Measurements from ENCODE around the gene GRN. TPM values are rescaled to one million over a fixed set of nuclear protein-coding genes. Genes with fewer than 3 reads are reported as not detected.
A peak's percentile ranks its signal among the peaks of the same experiment; 100 is the strongest.

GRN gene
- total RNA-seq, 1 experiment from 2014 or later = 206 TPM

GRCh38 chr17:44350733-44351226, 5.7 kb downstream of the GRN start:
- peaks cover 4 to 7% of the 10 kb centered on the region in 2 experiments; a peak in 2 of 4 replicates for H3K4me1 ChIP-seq (ENCODE audit: control insufficient read depth in 1 of 2, insufficient read depth in 2 of 2, low read length in 2 of 2)
- H3K9me2 ChIP-seq (ENCODE audit: insufficient read depth) = no peaks in the 10 kb centered on the region
- no peak overlapping the region for H3K4me2 ChIP-seq (ENCODE audit: low read length)
- H3K27ac ChIP-seq (ENCODE audit: low read depth, low read length) = no peak overlapping the region
- POLR2A ChIA-PET = no interaction called here
- ATAC-seq = peak; percentile 91
- H3K9me3 ChIP-seq (ENCODE audit: control insufficient read depth in 1 of 2, insufficient read depth in 1 of 2, low read depth in 1 of 2, low read length in 2 of 2) = no peaks in the 10 kb centered on the region
- no peak for DNase-seq (ENCODE audit: low read depth, low spot score)
- TF ChIP-seq JUND (IDR thresholded peaks at IDR 0.05) = no peak
- TF ChIP-seq RAD21 (IDR thresholded peaks at IDR 0.05; ENCODE audit: low read depth) = peak; percentile 87
- TF ChIP-seq CTCF (IDR thresholded peaks at IDR 0.05 in 2 of 3, conservative IDR thresholded peaks at IDR 0.05 in 1 of 3; ENCODE audit: borderline replicate concordance in 1 of 3, insufficient read depth in 1 of 3, low read depth in 2 of 3, low read length in 2 of 3) = peak; percentile 75 to 91 (median 84)
- CTCF ChIA-PET = interaction anchor here (0.5 to 2.3 kb wide), 7 partner anchors 10 to 183 kb away, joined by 3 to 13 read pairs (median 4); no protein-coding TSS in a partner anchor
- H3K9ac ChIP-seq (ENCODE audit: low read length) = no peak overlapping the region
- H3K36me3 ChIP-seq (ENCODE audit: control insufficient read depth in 1 of 2, insufficient read depth in 2 of 2, low read length in 2 of 2) = peaks cover 0 to 4% of the 10 kb centered on the region in 2 experiments; a peak in 1 of 4 replicates
- no peak overlapping the region for H3K4me3 ChIP-seq (replicated peaks in 1 of 2; ENCODE audit: low read depth in 1 of 2, low read length in 2 of 2)
- RAD21 ChIA-PET (ENCODE audit: low non-redundant PET in 1 of 2, low total read pairs in 2 of 2, uncharacterized antibody in 2 of 2, unreplicated experiment in 2 of 2) = no interaction called here
- intact Hi-C loops (cut with micrococcal nuclease) = no loop called here
- no TSS peak for BruUV-seq (replicated peaks)
- H3K79me2 ChIP-seq (ENCODE audit: insufficient read depth, low read length) = no peaks in the 10 kb centered on the region
- H3K27me3 ChIP-seq (ENCODE audit: insufficient read depth, low read length) = no peaks in the 10 kb centered on the region
- H4K20me1 ChIP-seq (ENCODE audit: insufficient read depth) = no peaks in the 10 kb centered on the region
- no peak overlapping the region for H2AFZ ChIP-seq (ENCODE audit: low read depth, low read length, poor library complexity, severe bottlenecking)

GRCh38 chr17:44351464-44351863, 6.4 kb downstream of the GRN start:
- ATAC-seq (no peak), DNase-seq (ENCODE audit: low read depth, low spot score) (no peak)
- no peak overlapping the region for H3K4me2 ChIP-seq (ENCODE audit: low read length)
- no TSS peak for BruUV-seq (replicated peaks)
- H3K36me3 ChIP-seq (ENCODE audit: control insufficient read depth in 1 of 2, insufficient read depth in 2 of 2, low read length in 2 of 2) = peaks cover 0 to 4% of the 10 kb centered on the region in 2 experiments; a peak in 1 of 4 replicates
- H2AFZ ChIP-seq (ENCODE audit: low read depth, low read length, poor library complexity, severe bottlenecking) = no peak overlapping the region
- ChIA-PET CTCF (interaction anchor here (1.1 to 1.9 kb wide), 3 partner anchors 9 to 183 kb away, joined by 3 to 9 read pairs (median 3); no protein-coding TSS in a partner anchor), POLR2A (no interaction called here), RAD21 (ENCODE audit: low non-redundant PET in 1 of 2, low total read pairs in 2 of 2, uncharacterized antibody in 2 of 2, unreplicated experiment in 2 of 2) (no interaction called here)
- no peaks in the 10 kb centered on the region for H3K79me2 ChIP-seq (ENCODE audit: insufficient read depth, low read length)
- intact Hi-C loops (cut with micrococcal nuclease) = no loop called here
- H3K9ac ChIP-seq (ENCODE audit: low read length) = no peak overlapping the region
- H3K27me3 ChIP-seq (ENCODE audit: insufficient read depth, low read length) = no peaks in the 10 kb centered on the region
- no peak for TF ChIP-seq MAX (IDR thresholded peaks at IDR 0.05)
- TF ChIP-seq SRF (IDR thresholded peaks at IDR 0.05; ENCODE audit: low read depth) = no peak
- no peak for TF ChIP-seq JUND (IDR thresholded peaks at IDR 0.05)
- TF ChIP-seq TCF7L2 (IDR thresholded peaks at IDR 0.05; ENCODE audit: borderline replicate concordance, extremely low read depth, insufficient read depth, insufficient read length) = no peak
- TF ChIP-seq ZFX (IDR thresholded peaks at IDR 0.05) = no peak
- H4K20me1 ChIP-seq (ENCODE audit: insufficient read depth) = no peaks in the 10 kb centered on the region
- no peaks in the 10 kb centered on the region for H3K9me2 ChIP-seq (ENCODE audit: insufficient read depth)
- H3K9me3 ChIP-seq (ENCODE audit: control insufficient read depth in 1 of 2, insufficient read depth in 1 of 2, low read depth in 1 of 2, low read length in 2 of 2) = no peaks in the 10 kb centered on the region
- H3K4me3 ChIP-seq (replicated peaks in 1 of 2; ENCODE audit: low read depth in 1 of 2, low read length in 2 of 2) = no peak overlapping the region
- H3K4me1 ChIP-seq (ENCODE audit: control insufficient read depth in 1 of 2, insufficient read depth in 2 of 2, low read length in 2 of 2) = peaks cover 0 to under 1% of the 10 kb centered on the region in 2 experiments; a peak in 2 of 4 replicates
- H3K27ac ChIP-seq (ENCODE audit: low read depth, low read length) = no peak overlapping the region

Measured in HCT116 (cell line).